Activated T-helper 9 cell treated with anti-CD3 and anti-CD28 coated beads, Interleukin-2, amount 50 U/mL, for 16 hours (primary cell): ENCODE measurements around the gene CNOT3.
"Not testable (repeated sequence)": the region's sequence is repeated elsewhere in the genome, so short reads cannot be mapped to it uniquely, and the experiment has no call there.

Experiments
- DNase-seq: peaks from one replicate; pipeline ENCODE4 v3.0.0-alpha.2; 2020; ENCODE audit warnings: low read depth

The CNOT3 gene

DNA sequence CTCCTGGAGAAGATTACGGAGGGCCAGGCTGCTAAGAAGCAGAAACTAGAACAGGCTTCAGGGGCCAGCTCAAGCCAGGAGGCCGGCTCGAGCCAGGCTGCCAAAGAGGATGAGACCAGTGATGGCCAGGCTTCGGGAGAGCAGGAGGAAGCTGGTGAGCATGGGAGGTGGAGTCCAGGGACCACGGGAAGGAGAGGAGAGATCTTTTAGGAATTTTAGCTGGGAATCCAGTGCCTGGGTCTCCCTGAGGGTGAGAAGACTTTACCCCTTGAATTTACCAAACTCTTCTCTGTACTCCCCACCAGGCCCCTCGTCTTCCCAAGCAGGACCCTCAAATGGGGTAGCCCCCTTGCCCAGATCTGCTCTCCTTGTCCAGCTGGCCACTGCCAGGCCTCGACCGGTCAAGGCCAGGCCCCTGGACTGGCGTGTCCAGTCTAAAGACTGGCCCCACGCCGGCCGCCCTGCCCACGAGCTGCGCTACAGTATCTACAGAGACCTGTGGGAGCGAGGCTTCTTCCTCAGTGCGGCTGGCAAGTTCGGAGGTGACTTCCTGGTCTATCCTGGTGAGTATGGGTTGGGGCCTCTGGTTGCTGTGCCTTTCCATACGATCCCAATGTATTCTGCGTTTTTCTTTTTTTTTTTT is 54.4 kb downstream of the CNOT3 start:
- DNase-seq = no peak

GRCh38 chr19:54193011-54193410 is 55.4 kb downstream of the CNOT3 start:
- DNase-seq = no peak

GRCh38 chr19:54194463-54194862 is 56.9 kb downstream of the CNOT3 start:
- not testable (repeated sequence) for DNase-seq

DNA sequence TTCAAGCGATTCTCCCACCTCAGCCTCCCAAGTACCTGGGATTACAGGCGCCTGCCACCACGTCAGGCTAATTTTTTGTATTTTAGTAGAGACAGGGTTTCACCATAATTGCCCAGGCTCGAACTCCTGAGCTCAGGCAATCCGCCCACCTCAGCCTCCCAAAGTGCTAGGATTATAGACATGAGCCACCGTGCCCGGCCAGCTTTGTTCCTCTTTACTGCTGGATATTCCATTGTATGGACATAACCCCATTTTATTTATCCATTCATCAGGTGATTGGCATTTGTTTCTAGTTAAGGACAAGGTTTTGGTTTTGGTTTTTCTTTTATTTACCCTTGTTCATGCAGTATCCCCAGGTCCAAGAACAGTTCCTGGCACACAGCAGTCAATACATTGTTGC is 59.0 kb downstream of the CNOT3 start:
- DNase-seq = no peak

- no peak for DNase-seq
Observed at GRCh38 chr19:54197121-54197520, 59.6 kb downstream of the CNOT3 start.

- no peak for DNase-seq
Observed at GRCh38 chr19:54199401-54199800, 61.8 kb downstream of the CNOT3 start.

DNA sequence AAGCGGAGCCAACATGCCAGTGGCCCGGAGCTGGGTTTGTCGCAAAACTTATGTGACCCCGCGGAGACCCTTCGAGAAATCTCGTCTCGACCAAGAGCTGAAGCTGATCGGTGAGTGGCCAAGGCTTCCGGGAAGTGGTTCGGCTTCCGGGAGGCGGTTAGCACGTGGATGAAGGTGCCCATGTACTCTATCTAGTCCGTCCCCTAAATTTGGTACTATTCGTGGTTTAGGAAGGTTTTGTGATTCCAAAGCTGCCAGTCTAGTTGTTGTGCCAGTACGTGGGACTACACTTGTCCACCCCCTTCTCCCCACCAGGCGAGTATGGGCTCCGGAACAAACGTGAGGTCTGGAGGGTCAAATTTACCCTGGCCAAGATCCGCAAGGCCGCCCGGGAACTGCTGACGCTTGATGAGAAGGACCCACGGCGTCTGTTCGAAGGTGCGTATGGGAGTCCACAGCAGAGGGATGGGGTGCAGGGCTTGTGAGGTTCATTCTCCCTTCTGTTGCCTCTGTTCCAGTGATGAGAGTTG is 63.7 kb downstream of the CNOT3 start:
- DNase-seq = no peak

DNA sequence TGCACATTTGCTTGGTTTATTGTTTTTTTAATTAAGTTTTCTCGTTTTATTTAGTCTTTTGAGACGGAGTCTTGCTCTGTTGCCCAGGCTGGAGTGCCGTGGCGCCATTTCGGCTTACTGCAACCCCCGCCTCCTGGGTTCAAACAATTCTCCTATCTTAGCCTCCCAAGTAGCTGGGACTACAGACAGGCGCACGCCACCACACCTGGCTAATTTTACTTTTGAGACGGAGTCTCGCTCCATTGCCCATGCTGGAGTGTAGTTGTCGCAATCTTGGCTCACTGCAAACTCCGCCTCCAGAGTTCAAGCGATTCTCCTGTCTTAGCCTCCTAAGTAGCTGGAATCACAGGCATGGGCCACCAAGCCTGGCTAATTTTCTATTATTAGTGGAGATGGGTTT is 64.4 kb downstream of the CNOT3 start:
- DNase-seq = no peak

DNA sequence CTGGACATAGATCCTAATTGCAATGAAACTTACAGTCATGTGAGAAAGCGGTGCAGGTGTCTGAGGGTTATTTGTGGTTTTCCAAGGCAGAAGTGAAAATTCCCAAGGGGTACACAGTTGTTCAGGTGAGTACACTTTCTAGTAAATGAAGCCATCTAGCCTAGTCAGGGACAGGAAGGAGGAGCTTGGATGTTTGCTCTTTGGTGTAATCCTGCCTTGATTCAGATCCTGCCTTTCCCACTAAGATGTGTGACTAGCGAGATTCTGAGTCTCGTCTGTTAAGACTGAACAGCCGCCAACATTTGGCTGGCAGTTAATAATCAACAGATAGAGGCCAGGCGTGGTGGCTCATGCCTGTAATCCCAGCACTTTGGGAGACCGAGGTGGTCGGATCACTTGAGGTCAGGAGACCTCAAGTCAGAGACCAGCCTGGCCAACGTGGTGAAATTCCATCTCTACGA is 65.6 kb downstream of the CNOT3 start:
- no peak for DNase-seq

DNA sequence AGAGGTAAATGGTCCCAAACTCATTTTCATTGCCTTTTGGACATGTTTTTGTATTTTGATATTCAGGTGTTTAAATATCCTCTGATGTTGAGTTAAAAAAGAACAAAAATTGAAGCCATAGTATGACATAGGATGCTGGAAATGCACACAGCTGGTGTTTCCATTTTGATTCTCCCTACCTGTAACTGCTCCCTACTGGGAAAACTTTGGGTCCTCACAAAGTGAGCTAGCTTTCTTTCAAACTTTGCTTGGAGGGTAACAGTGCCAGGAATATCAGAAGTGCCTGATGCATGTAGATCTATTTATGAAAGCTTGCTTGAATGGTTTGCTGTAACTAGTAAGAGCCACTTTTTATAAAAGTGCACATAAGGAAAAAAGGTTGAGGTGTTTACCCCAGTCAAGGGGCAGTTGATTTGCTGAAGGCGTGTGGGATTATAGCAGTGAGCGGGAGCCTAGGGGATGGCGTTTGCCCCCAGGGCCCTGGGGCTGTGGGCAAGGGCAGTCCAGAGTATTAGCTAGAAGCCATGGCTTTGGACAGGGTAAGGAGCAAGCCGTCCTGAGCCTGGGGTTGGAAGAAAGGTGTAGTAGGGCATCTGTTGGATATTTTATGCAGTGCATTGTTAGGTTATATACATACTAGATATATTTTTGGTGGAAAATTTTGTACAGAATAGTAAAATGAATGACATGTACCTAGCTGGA is 67.4 kb downstream of the CNOT3 start:
- no peak for DNase-seq
